Vagina (tissue), 2 donors: ENCODE data around the gene ERG. TPM values are rescaled to one million over a fixed set of nuclear protein-coding genes. Genes with fewer than 3 reads are reported as not detected.

Experiments used
- DNase-seq, 2 donors: peaks; one replicate each; pipeline ENCODE4 v3.0.0-alpha.2; 2017; ENCODE audit errors: extremely low spot score in 2 of 2
- H3K27ac ChIP-seq: fragments of 200-600 bp; sonication (generic); one replicate; pipeline ENCODE4 v1.5.1; 2019
- H3K27me3 ChIP-seq: fragments of 200-600 bp; sonication (generic); one replicate; pipeline ENCODE4 v1.5.1; 2019
- H3K36me3 ChIP-seq, 2 donors: fragments of 200-600 bp; sonication (generic); one replicate each; pipeline ENCODE4 v1.5.1; 2017 to 2019
- H3K4me1 ChIP-seq: fragments of 200-600 bp; sonication (generic); one replicate; pipeline ENCODE4 v1.5.1; 2019
- H3K4me3 ChIP-seq, 2 donors: fragments of 200-600 bp; sonication (generic); 1 replicate in 1 of 2; 2 replicates in 1 of 2; pipeline ENCODE4 v1.5.1; 2016 to 2019
- H3K9me3 ChIP-seq: fragments of 200-600 bp; sonication (generic); one replicate; pipeline ENCODE4 v1.5.1; 2019
- CTCF ChIP-seq, 3 experiments: fragments of 450-650 bp in 2 of 3; fragments of 200-600 bp in 1 of 3; sonication (generic) in 1 of 3; IDR thresholded peaks; one replicate each; pipeline ENCODE4 v1.5.1; 2017 to 2019; ENCODE audit warnings: antibody characterized with exemption in 3 of 3, mild to moderate bottlenecking in 2 of 3, moderate library complexity in 2 of 3
- POLR2A ChIP-seq, 2 donors: fragments of 450-650 bp; IDR thresholded peaks; one replicate each; pipeline ENCODE4 v1.6.1; 2017; ENCODE audit warnings: antibody characterized with exemption in 2 of 2, mild to moderate bottlenecking in 2 of 2, moderate library complexity in 2 of 2
- POLR2AphosphoS5 ChIP-seq, 2 donors: sonication (generic); formaldehyde crosslinking; IDR thresholded peaks; one replicate each; pipeline ENCODE4 v1.9.0; 2017; ENCODE audit warnings: antibody characterized with exemption in 2 of 2, mild to moderate bottlenecking in 2 of 2, low read depth in 1 of 2; ENCODE audit not compliant: insufficient read depth in 1 of 2
- intact Hi-C: fragments of 100-400 bp; cut with DNase I; formaldehyde crosslinking; loops from one replicate; pipeline ENCODE4 v1.15.1; 2023
- total RNA-seq: library from RNA; depleted of rRNA; stranded (reverse); fragments of >200 nt; gene quantifications from one replicate; pipeline ENCODE4 v1.2.3, GENCODE V29; 2016

The ERG gene
- total RNA-seq, 1 donor from 2014 or later = 20.9 TPM

GRCh38 chr21:38399103-38399502 lies 99.2 kb downstream of the ERG start:
- no peaks in the 10 kb centered on the region for H3K9me3 ChIP-seq
- H3K4me1 ChIP-seq = no peaks in the 10 kb centered on the region
- TF ChIP-seq POLR2AphosphoS5 (IDR thresholded peaks at IDR 0.05; ENCODE audit: insufficient read depth in 1 of 2, low read depth in 1 of 2) = no peak
- TF ChIP-seq CTCF (IDR thresholded peaks at IDR 0.05) = no peak
- TF ChIP-seq POLR2A (IDR thresholded peaks at IDR 0.05) = no peak
- no peaks in the 10 kb centered on the region for H3K36me3 ChIP-seq
- H3K27me3 ChIP-seq = no peaks in the 10 kb centered on the region
- DNase-seq = no peak
- H3K4me3 ChIP-seq = no peak overlapping the region
- intact Hi-C loops = no loop called here
- no peak overlapping the region for H3K27ac ChIP-seq

- H3K4me1 ChIP-seq = no peaks in the 10 kb centered on the region
These were observed 102.0 kb downstream of the ERG start for GRCh38 chr21:38396325-38396724.

GRCh38 chr21:38395581-38395980 lies 102.7 kb downstream of the ERG start:
- TF ChIP-seq CTCF (IDR thresholded peaks at IDR 0.05) (no peak), POLR2AphosphoS5 (IDR thresholded peaks at IDR 0.05; ENCODE audit: insufficient read depth in 1 of 2, low read depth in 1 of 2) (no peak), POLR2A (IDR thresholded peaks at IDR 0.05) (no peak)
- H3K4me1 ChIP-seq = no peaks in the 10 kb centered on the region

More at GRCh38 chr21:38396325-38396724, 102.0 kb downstream of the ERG start:
- H3K27me3 ChIP-seq = no peaks in the 10 kb centered on the region
- H3K9me3 ChIP-seq = no peaks in the 10 kb centered on the region
- no peak for TF ChIP-seq POLR2A (IDR thresholded peaks at IDR 0.05)
- TF ChIP-seq CTCF (IDR thresholded peaks at IDR 0.05) = no peak
- no peak for TF ChIP-seq POLR2AphosphoS5 (IDR thresholded peaks at IDR 0.05; ENCODE audit: insufficient read depth in 1 of 2, low read depth in 1 of 2)
- no peak overlapping the region for H3K27ac ChIP-seq
- no peaks in the 10 kb centered on the region for H3K36me3 ChIP-seq
- no peak for DNase-seq
- intact Hi-C loops = no loop called here
- no peak overlapping the region for H3K4me3 ChIP-seq

GRCh38 chr21:38392661-38393060 lies 105.6 kb downstream of the ERG start:
- no peaks in the 10 kb centered on the region for H3K36me3 ChIP-seq
- H3K27ac ChIP-seq = no peak overlapping the region
- H3K9me3 ChIP-seq = no peaks in the 10 kb centered on the region
- H3K4me1 ChIP-seq = no peaks in the 10 kb centered on the region
- H3K27me3 ChIP-seq = no peaks in the 10 kb centered on the region
- no peak overlapping the region for H3K4me3 ChIP-seq
- TF ChIP-seq CTCF (IDR thresholded peaks at IDR 0.05) = no peak
- TF ChIP-seq POLR2AphosphoS5 (IDR thresholded peaks at IDR 0.05; ENCODE audit: insufficient read depth in 1 of 2, low read depth in 1 of 2) = no peak
- no peak for TF ChIP-seq POLR2A (IDR thresholded peaks at IDR 0.05)
- DNase-seq = no peak
- intact Hi-C loops = no loop called here

More at GRCh38 chr21:38395581-38395980, 102.7 kb downstream of the ERG start:
- H3K27ac ChIP-seq = no peak overlapping the region
- intact Hi-C loops = no loop called here
- no peaks in the 10 kb centered on the region for H3K27me3 ChIP-seq
- DNase-seq = no peak
- no peak overlapping the region for H3K4me3 ChIP-seq
- H3K9me3 ChIP-seq = no peaks in the 10 kb centered on the region
- H3K36me3 ChIP-seq = no peaks in the 10 kb centered on the region

- Histone ChIP-seq H3K36me3 (no peaks in the 10 kb centered on the region), H3K27ac (no peak overlapping the region), H3K4me3 (no peak overlapping the region), H3K9me3 (no peaks in the 10 kb centered on the region), H3K27me3 (no peaks in the 10 kb centered on the region), H3K4me1 (no peaks in the 10 kb centered on the region)
- intact Hi-C loops = no loop called here
- TF ChIP-seq POLR2AphosphoS5 (IDR thresholded peaks at IDR 0.05; ENCODE audit: insufficient read depth in 1 of 2, low read depth in 1 of 2) (no peak), POLR2A (IDR thresholded peaks at IDR 0.05) (no peak), CTCF (IDR thresholded peaks at IDR 0.05) (no peak)
- no peak for DNase-seq
These were observed 108.4 kb downstream of the ERG start for GRCh38 chr21:38389896-38390295.
